Testis (tissue), 2 donors: ENCODE data around the gene ZNF830.

Experiments
- CTCF ChIP-seq, 3 experiments: fragments of 450-650 bp in 2 of 3; fragments of 200-600 bp in 1 of 3; sonication (generic) in 1 of 3; IDR thresholded peaks; one replicate each; pipeline ENCODE4 v1.5.1; 2016 to 2019; ENCODE audit warnings: antibody characterized with exemption in 3 of 3, mild to moderate bottlenecking in 2 of 3, moderate library complexity in 1 of 3
- POLR2A ChIP-seq: fragments of 450-650 bp; IDR thresholded peaks from one replicate; pipeline ENCODE4 v1.6.1; 2017; ENCODE audit warnings: antibody characterized with exemption, mild to moderate bottlenecking, moderate library complexity

- TF ChIP-seq CTCF (IDR thresholded peaks at IDR 0.05) (no peak), POLR2A (no peak)
Observed at GRCh38 chr17:34980353-34980680, 19.0 kb downstream of the ZNF830 start, which contains the start of gene LIG3.
